H1 (cell line): Measurements from ENCODE around the gene ZNF536.

ENCODE experiments used
- CTCF ChIP-seq, 3 experiments: IDR thresholded peaks; 1 replicate in 2 of 3; 2 replicates in 1 of 3; pipeline versions ENCODE4 v1.5.1 to v1.6.1; 2011; ENCODE audit warnings: low read length in 3 of 3, mild to moderate bottlenecking in 3 of 3, inconsistent platforms in 2 of 3, low read depth in 1 of 3, moderate library complexity in 1 of 3; ENCODE audit not compliant: insufficient read depth in 1 of 3; ENCODE audit errors: control extremely low read depth in 1 of 3
- EGR1 ChIP-seq: IDR thresholded peaks from 2 replicates; pipeline ENCODE4 v1.6.1; 2011; ENCODE audit warnings: low read depth, low read length, borderline replicate concordance
- EZH2 ChIP-seq: fragments of 200-600 bp; sonication (generic); IDR thresholded peaks from 2 replicates; pipeline ENCODE4 v1.7.1; 2012; ENCODE audit warnings: low read depth, mild to moderate bottlenecking, moderate library complexity, low read length, inconsistent platforms; ENCODE audit not compliant: severe bottlenecking
- JUND ChIP-seq: IDR thresholded peaks from 2 replicates; pipeline ENCODE4 v1.6.1; 2011; ENCODE audit warnings: mild to moderate bottlenecking, improper control_type of control experiment, low read length
- NRF1 ChIP-seq: IDR thresholded peaks from 2 replicates; pipeline ENCODE4 v1.6.1; 2011; ENCODE audit warnings: mild to moderate bottlenecking, low read depth, low read length, improper control_type of control experiment
- POLR2A ChIP-seq, 2 experiments: IDR thresholded peaks; 1 replicate in 1 of 2; 2 replicates in 1 of 2; pipeline ENCODE4 v1.6.1; 2011; ENCODE audit warnings: low read depth in 2 of 2, low read length in 2 of 2, mild to moderate bottlenecking in 2 of 2; ENCODE audit errors: control extremely low read depth in 1 of 2
- POLR2AphosphoS5 ChIP-seq: IDR thresholded peaks from 2 replicates; pipeline ENCODE4 v1.6.1; 2011; ENCODE audit warnings: low read depth, low read length
- SP1 ChIP-seq: IDR thresholded peaks from 2 replicates; pipeline ENCODE4 v1.6.1; 2011; ENCODE audit warnings: low read depth, low read length
- TCF12 ChIP-seq: IDR thresholded peaks from 2 replicates; pipeline ENCODE4 v1.6.1; 2011; ENCODE audit warnings: low read depth, mild to moderate bottlenecking, low read length

DNA sequence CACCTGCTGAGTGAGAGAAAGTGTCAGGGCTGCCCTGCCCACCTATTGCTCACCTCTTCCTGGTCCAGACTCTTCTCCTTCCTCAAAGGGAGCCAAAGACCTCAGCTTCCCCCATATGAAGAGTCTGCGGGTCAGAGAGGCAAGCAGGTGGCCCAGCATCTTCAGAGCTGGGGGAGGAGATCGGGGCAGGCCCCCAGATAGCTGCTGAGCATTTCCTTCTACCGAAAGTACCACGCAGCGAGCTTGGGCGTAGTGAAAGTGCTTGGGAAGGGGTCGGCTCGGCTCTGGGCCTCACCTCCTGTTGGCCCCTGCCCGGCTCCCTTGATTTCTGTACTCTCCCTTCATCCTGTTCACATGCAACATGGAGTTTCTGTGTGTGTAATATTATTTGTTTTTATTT is 12.2 kb upstream of the ZNF536 start:
- no peak for TF ChIP-seq CTCF (IDR thresholded peaks at IDR 0.05; ENCODE audit: control extremely low read depth in 1 of 3, insufficient read depth in 1 of 3, low read depth in 1 of 3, low read length in 3 of 3)
- no peak for TF ChIP-seq SP1
- no peak for TF ChIP-seq EGR1
- TF ChIP-seq POLR2AphosphoS5, result no peak
- TF ChIP-seq JUND, result no peak
- no peak for TF ChIP-seq NRF1
- TF ChIP-seq TCF12, result no peak
- no peak for TF ChIP-seq EZH2
- TF ChIP-seq POLR2A (IDR thresholded peaks at IDR 0.05; ENCODE audit: control extremely low read depth in 1 of 2, low read depth in 2 of 2, low read length in 2 of 2), result no peak
